Activated gamma-delta T cell (primary cell): Measurements from ENCODE around the gene CARD11.

Experiments
- DNase-seq: peaks from one replicate; lab custom pipeline; 2025; lab: John Stamatoyannopoulos, UW
- total RNA-seq, 2 donors: gene quantifications; one replicate each; lab custom pipeline; 2026; lab: John Stamatoyannopoulos, UW

The CARD11 gene
- 187 to 199 reads per million in 2 donors for total RNA-seq

- DNase-seq: no peak
Observed at GRCh38 chr7:3043544-3044371, at the start of gene CARD11. Gene CARD11 (minus strand): TSS chr7:3043867. CDS start chr7:2958506, 85,361 bp downstream.

GRCh38 chr7:3092468-3092867 lies 48.8 kb upstream of the CARD11 start:
- DNase-seq: peak; percentile 33

GRCh38 chr7:3091631-3092030 lies 48.0 kb upstream of the CARD11 start:
- no peak for DNase-seq

DNA sequence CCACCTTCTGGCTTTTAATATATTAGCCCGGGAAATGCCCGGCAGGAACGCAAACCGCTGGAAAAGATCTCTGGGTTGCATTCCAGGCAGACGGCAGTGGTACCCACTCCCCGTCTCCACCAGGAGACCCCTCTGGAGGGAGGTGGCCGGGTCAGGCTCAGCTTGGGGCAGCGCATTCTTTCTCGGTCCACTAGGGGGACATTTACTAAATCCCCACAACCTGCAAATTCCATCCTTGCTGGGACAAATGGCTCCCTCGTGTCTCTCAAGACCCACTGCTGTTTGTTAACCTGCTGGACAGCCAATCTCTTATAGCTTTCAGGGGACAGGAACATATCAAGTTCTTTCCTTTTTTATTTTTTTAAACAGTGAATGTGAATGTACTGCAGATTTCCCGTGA lies 45.8 kb upstream of the CARD11 start:
- no peak for DNase-seq

GRCh38 chr7:3087243-3087755 lies 43.6 kb upstream of the CARD11 start:
- no peak for DNase-seq

DNA sequence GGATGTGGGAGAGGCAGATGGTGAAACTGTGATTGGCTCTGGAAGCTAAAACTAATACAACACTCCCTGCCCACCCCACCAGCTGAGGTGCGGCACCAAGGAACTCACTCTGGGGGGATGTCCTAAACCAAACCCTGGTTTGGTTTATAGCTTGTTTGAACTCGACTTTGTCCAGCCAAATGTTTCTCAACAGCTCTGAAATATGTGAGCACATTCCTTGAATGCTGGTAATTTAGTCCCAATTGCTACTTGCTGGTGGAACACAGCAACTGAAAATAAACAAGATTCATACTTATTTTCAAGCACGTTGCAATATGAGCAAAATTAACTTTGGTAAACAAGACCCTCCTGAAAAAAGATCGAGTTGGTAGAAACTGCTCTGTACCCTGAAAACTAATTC lies 39.7 kb upstream of the CARD11 start:
- DNase-seq: no peak

DNA sequence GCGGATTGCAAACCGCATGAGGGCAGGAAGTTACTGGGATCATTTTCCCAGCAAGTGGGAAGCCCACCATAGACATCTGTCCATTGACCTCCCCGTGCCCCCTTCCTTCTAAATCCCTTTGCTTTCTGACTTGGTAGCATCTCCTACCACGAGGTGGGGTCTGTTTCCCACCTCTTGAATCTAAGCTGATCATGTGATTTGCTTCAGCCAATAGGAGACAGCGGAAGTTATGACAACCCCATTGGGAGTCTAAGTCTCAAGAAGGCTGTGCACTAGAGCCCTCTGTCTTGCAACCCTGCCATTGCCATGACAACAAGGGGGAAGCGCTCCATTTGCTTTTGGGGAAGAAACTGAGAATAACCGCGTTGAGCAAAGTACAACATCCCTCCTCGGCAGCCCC lies 39.2 kb upstream of the CARD11 start:
- DNase-seq: no peak

- DNase-seq: no peak
Observed at GRCh38 chr7:3082386-3082785, 38.7 kb upstream of the CARD11 start.

DNA sequence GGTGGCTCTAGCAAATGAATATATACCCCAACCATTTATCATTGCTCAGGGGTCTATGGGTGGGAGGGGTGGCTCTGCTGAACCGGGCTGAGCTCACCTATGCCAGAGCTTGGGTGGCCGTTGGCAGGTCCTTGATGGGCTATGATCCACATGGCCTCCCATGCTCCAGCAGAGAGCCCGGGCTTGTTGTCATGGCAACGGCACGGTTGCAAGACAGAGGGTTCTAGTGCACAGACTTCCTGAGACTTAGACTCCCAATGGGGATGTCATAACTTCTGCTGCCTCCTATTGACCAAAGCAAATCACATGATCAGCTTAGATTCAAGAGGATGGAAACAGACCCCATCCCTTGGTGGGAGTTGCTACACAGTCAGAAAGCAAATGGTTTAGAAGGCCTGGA lies 36.4 kb upstream of the CARD11 start:
- DNase-seq: no peak

- DNase-seq: no peak
Observed at GRCh38 chr7:3078514-3078913, 34.8 kb upstream of the CARD11 start.

DNA sequence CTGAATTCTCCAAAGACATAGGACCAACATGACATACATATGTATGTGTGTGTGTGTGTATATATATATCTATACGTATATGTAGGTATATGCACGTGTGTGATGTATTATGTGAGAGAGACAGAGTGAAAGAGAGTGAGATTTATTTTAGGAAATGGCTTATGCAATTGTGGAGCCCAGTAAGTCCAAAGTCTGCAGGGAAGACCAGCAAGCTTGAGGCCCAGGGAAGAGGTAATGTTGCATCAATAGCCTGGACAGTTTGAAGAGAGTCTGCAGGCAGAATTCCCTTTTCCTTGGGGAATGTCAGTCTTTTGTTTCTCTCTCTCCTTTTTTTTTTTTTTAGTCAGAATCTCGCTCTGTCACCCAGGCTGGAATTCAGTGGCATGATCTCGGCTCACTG lies 33.0 kb upstream of the CARD11 start:
- no peak for DNase-seq

GRCh38 chr7:3076163-3076562 lies 32.5 kb upstream of the CARD11 start:
- no peak for DNase-seq

DNA sequence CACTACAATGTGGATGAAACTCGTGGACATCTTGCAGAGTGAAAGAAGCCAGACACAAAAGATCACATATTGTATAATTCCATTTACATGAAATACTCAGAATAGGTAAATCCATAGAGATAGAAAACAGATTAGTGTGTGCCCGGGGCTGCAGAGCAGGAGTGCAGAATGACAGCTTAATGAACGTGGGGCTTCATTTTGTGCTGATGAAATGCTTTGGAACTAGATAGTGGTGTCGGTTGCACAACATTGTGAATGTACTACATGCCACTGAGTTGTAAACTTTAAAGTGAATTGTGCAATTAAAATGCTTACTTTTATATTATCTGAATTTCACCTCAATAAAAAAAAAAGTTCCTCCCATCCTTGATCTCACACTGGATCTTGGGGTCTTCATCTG lies 31.8 kb upstream of the CARD11 start:
- DNase-seq: no peak

DNA sequence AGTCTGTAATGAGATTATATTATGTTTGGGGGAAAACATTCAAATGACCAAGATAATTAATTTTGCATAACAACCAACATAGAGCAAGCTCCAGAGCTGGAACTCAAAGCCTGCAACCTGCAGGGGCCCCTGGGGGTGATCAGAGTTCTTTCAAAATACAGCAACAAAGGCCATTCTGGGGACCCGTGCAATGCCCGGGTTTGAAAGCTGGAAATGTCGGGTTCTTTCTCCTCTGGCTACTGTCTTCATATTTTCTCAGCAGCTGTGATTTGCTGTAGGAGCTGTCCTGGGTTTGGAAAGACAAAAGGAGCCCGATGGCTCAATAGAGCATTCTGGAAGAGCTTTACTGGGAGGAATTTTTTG lies 30.8 kb upstream of the CARD11 start:
- DNase-seq: no peak

DNA sequence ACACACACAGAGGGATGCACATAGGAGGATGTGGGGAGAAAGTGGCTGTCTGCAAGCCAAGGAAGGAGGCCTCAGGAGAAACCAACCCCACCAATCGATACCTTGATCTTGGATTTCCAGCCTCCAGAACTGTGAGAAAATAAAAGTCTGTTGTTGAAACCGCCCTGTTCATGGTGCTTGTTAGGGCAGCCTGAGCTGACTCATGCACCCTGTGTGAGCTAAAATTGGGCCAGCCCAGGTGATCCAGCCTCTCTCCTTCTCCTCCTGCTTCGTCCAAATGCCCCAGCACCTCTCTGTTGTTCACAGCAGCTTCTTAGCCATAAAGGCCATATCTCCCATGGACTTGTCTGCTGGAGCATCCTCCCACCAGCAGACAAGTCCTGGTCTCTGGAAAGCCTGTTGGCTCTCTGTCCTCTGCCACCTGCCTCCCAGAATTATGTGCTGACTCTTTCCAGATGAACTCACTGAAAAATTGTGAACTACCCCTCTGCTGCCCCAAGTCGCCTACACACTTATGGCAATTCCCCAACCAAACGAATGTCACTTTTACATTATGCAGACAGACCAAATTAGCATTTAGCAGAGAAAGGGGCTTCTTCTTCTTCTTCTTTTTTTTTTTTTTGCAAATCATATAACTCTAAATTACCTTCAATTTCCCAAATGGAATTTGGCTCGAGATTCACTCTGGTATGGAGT lies 30.2 kb upstream of the CARD11 start:
- DNase-seq: no peak

DNA sequence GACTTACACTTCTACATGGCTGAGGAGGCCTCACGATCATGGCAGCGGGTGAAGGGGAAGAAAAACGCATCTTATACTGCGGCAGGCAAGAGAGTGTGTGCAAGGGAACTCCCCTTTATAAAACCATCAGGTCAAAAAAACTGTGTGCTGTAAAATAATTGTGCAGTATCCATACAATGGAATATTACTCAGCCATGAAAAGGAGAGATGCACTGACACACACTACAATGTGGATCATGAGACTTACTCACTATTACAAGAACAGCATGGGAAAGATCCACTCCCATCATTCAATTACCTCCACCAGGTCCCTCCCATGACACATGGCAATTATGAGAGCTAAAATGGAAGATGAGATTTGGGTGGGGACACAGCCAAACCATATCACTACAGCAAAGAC lies 27.2 kb upstream of the CARD11 start:
- no peak for DNase-seq

GRCh38 chr7:3069771-3070449 lies 26.2 kb upstream of the CARD11 start:
- DNase-seq: no peak

GRCh38 chr7:3068530-3068929 lies 24.9 kb upstream of the CARD11 start:
- DNase-seq: no peak

DNA sequence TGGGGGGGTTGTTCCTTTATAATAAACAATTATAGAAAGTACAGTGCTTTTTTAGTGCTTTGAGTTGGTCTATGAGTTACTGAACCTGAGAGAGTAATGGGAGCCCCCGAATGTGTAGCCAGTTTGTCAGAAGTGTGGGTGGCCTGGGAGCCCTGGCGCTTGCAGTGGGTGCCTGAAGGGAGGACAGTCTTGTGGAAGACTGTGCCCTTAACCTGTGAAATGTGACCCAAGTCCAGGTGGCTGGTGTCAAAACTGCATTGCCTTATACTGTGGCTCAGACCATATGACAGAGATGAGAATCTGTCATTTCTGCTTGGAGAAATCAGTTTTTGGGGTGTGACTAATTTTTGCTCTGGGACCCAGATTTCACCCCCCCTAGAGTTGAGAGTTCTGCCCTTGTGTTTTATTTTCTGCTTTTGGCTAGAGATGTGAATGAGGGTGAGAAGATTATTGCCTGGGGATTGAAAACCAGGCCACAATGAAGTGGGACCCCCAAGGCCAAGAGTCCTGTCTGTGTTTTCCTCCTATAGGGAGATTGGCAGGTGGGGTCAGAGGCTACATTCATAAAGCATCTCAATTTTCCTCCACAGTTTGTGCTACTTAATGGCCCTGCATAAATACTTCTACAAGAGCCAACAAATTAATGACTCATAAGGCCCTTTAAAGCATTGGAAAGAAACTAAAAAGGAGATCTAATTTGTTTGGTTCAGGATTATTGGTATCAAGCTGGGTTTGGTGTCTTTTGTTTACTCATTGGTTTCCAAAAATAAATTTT lies 24.1 kb upstream of the CARD11 start:
- DNase-seq: no peak

GRCh38 chr7:3067193-3067592 lies 23.5 kb upstream of the CARD11 start:
- no peak for DNase-seq

- DNase-seq: no peak
Observed at GRCh38 chr7:3066506-3066905, 22.8 kb upstream of the CARD11 start.

DNA sequence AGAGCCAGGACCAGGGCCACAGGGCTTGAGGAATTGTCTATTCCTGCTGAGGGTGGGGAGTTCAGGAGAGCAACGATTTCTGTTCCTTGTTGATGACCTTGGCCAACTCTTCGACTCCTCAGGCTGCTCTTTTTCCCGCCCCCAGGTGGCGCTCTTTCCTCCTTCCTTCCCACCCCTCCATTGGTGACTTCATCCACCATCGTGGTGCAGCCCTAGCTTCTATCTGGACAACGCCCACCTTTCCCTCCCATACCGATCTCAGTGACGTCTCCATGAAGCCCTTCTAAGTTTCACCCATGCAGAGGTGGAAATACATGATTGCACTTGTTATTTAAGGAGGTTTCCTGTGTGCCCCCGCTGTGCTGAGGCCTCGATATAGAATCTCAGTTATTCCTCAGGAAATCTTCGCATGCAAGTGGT lies 22.1 kb upstream of the CARD11 start:
- no peak for DNase-seq
